HG02678 (cell line): Measurements from ENCODE around the gene CUL4A.

Source experiments
- ATAC-seq: cut with Tn5 transposase; IDR thresholded peaks from one replicate; pipeline ENCODE4 v1.9.1; 2021; ENCODE audit warnings: mild to moderate bottlenecking, moderate library complexity; ENCODE audit not compliant: unreplicated experiment

Gene CUL4A

DNA sequence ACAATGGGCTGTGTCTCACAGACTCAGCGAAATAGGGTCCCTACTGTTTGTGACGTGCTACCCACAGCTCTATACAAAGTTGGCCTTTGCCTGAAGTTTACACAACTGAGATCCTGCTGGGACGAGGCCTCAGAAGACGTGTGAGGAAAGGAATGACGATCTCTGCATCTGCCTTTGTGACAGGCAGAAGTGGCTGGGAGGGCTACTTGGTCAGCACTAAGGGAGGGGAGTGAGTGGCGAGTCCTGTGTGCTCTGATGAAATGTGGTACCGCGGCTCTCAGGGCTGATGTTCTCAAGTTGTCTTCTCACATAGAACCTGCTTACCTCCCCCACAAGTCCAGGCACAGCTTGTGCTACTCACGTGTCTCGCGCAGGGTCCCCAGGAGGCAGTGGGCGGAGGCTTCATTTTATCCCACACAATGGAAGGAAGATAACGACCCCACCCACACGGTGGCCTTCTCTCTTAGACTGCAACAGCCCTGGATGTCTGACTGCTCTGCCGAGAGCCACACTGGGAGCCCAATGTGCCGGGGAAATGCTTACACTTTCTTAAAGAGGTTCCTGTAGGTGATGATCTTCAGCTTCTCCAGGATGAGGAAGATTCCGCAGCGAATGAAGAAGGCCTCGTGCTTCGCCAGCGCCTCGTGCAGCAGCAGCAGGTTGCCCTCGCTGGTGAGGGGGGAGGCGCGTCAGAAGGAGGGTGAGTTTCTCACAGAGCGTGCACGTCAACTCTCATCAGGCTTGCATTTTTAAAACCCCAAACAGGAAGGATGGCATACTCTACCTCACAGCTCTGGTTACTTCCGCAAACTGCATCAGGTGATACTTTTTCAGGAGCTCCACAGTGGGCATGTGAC, 29.8 kb upstream of the CUL4A start:
- no peak for ATAC-seq

DNA sequence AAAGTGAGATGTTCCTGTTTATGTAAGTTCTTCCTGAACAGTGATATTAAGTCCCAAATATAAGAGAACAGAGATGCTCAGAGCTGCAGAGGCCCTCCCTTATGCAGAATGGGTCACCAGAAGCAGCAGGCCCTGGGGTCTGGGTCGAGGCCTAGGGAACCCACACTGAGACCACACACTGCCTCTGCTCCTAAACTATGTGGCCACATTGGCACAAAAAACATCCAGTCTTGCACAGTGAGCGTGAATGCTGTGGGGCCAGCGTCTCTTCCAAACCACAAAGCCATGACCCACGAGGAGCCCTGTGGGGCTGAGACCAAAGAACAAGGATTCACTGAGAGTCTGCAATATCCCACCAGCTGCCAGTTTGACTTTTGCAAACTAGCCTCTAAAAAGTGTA, 27.4 kb upstream of the CUL4A start:
- ATAC-seq, result no peak

DNA sequence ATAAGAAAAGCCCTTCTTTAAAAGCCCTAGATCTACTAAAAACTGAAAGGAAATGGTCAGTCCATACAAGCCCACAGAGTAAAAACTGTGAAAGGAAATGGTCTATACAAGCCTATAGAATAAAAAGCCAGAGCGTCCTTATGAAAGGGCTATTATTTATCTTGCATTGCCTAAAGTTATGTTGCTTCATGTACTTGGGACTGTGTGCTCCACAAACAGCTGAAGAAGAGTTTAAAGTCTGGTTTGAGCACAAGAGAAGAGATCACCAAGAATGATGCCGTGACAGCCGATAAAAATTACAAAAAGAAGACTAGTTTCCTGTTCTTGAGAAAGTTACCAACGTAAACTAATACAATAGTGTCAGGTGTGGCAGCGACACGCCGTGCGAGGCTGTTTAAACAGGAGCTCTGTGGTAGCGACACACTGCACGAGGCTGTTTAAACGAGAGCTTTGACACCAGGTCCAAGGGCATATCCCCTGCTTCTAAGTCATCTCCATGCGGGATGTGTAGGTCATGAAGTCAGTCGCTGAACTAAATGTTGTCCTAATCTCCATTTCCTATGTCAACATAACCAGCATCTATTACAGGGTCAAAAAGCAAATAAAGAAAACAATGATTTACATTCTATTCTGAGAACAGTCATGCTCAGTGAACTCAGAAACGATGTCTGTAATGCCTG, 25.8 kb upstream of the CUL4A start:
- no peak for ATAC-seq

DNA sequence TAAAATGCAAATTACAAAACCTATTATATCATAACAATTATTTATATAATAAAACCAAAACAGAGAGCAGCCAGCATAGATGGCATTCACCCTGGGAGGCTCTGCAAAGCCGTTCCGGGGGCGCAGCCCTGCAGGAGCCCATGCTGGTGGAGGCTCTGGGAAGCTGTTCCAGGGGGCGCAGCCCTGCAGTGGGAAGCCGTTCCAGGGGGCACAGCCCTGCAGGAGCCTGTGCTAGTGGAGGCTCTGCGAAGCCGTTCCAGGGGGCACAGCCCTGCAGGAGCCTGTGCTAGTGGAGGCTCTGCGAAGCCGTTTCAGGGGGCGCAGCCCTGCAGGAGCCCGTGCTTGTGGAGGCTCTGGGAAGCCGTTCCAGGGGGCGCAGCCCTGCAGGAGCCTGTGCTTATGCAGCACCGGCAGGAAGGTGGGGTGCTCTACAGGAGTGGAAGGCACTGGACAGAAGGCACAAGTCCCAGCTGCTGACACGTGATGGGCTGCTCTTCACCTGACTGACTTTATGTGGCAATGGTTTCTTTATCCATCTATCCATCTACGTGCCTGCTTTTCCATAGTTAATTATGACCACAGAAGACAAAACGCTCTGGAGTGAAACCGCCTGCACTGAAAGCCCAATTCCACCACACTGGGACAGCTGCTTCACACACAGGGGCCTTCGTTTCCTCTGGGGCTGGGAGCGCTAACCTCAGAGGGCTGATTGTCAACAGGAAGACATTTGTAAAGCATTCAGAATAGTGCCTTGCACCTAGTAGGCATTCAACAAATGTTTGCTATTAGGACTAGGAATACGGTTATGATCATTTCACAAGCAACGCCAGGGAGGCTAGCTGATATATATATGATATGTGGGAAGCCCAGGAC, 24.6 kb upstream of the CUL4A start:
- no peak for ATAC-seq

DNA sequence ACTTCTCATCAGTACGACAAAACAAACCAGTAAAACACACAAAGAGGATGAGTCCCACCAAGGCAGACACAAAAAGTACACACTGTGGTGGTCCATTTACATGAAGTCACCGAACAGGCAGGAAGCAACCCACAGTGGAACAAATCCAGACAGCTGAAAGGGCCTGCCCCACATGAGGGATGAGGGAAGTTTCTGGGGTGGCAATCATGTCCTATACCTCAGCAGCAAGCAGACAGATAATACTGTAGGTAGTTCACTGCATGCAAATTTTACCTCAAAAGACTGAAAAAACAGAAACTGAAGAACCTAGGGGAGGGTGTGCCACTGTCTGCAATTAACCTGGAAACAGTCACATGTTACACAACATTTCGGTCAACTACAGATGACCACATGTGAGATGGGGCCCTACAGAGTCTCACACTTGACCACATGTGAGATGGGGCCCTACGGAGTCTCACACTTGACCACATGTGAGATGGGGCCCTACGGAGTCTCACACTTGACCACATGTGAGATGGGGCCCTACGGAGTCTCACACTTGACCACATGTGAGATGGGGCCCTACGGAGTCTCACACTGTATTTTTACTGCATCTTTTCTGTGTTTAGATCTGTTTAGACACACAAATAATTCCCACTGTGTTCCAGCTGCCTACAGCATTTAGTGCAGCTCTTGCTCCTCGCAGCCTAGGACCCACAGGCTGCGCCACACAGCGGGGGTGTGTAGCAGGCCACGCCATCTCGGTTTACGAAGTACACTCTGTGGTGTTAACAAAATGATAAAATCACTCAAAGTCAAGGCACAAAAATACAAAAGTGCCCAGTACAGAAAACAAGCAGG, 23.1 kb upstream of the CUL4A start:
- peak; percentile 92 for ATAC-seq

DNA sequence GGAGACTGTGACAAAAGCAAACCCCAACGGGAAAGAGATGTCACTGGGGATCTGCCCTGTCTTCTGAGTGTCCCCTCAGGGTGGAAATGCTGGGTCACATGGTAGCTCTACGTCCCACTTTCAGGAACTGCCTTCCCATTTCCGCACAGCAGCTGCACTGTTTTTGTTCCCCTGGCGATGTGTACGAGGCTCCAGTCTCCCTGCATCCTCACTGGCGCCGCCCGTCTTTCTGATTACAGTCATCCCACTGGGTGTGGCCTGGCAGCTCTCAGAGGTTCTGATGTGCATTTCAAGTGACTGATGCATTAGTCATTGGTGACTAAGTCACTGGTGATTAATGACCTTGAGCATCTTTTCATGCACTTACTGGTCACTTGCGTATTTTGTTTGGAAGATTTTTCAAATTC, 22.1 kb upstream of the CUL4A start:
- ATAC-seq, result no peak

DNA sequence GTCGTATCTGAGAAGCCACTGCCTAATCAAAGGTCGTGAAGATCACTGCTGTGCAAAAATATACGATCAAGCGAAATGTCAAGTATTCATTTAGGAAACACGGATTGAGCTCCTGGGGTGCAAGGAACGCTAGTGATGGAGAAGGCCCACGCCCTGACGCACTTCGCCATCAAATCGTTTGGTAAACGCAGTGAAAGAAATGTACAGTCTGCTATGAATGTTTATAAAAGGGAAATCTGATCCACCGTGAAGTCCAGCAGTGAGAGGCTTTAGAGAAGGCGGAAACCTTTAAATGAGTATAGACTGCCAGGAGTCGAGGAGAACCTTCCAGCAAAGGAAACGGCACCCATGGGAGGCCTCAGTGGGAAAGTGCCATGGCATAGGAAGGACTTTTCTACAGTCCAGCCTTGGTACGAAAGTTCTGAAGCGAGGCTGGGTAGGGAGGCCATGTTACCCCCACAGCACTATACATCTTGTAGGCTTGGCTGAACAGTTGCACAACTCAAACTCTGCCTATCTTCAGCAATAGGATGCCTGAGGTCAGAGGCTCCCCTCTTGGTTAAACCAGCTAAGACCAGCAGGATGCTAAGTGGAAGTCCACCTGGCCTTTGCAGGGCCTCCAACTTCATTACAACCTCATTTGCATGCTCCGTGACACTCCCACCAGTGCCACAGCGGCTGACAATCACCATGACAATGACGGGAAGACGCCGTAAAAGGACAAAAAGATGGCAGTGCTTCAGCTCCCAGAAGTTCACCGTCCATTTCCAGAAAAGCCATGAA, 21.3 kb upstream of the CUL4A start:
- ATAC-seq, result no peak

DNA sequence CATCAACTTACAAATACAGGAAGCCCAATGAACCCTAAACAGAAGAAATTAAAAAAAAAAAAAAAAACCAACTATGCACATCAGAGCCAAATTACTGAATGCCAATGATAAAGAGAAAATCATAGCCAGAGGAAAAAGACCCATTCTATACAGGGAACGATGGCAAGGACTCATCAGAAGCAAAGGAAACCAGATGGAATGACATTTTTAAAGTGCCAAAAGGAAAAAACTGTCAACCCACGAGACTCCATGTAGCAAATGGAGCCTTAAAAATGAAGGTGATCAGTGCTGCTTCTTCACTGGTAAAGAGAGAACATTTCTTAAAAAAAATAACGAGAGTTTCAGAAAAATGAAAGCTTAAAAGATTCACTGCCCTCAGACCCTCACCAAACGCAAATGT, 19.2 kb upstream of the CUL4A start:
- ATAC-seq, result no peak

DNA sequence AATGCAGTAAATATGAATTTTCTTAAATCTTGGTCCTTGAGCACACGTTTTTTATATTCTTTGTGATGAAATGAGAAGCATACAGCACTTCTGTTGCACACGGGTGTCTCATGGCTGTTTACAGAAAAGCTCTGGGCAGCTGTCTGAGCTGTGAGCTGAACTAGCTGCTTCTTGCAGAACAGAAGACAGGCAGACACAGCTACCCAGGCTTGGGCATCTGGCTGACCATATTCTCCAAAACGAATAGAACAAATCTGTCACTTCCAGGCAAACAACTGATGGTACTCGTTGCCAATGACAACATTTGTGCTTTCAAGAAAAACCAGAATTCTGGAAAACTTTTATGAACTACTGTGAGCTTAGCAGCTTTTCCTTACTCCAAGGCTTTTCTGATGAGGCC, 17.1 kb upstream of the CUL4A start:
- ATAC-seq, result no peak

DNA sequence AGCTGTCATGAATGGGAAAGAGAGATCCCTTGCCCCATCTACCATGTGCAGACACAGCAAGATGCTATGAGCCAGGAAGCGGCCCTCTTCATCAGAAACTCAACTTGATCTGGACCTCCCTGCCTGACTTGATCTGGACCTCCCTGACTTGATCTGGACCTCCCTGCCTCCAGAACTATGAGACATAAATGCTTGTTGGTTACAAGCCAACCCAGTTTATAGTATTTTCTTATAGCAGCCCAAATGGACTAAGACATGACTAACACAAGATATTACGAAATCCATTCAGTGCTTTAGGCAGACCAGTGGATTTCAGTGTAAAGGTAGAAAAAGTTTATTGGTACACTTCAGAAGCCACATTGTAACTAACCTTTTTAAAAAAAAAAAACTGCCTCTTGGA, 16.5 kb upstream of the CUL4A start:
- ATAC-seq, result no peak

DNA sequence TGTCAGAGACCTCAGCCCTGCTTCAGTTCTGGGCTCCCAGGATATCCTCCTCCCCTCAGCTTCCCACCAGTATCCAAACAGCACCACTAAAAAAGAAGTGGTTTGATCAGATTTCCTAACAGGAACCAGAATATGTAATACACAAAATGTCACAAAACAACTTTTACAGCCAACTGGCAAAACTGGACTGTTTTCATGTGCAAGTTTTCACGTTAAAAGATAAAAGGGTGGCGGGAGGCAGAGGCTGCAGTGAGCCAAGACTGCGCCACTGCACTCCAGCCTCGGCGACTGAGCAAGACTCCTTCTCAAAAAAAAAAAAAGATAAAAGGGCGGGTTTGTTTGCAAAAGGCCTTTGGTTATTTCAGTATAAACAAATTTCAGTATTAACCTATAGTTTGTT, 14.1 kb upstream of the CUL4A start:
- ATAC-seq, result no peak

DNA sequence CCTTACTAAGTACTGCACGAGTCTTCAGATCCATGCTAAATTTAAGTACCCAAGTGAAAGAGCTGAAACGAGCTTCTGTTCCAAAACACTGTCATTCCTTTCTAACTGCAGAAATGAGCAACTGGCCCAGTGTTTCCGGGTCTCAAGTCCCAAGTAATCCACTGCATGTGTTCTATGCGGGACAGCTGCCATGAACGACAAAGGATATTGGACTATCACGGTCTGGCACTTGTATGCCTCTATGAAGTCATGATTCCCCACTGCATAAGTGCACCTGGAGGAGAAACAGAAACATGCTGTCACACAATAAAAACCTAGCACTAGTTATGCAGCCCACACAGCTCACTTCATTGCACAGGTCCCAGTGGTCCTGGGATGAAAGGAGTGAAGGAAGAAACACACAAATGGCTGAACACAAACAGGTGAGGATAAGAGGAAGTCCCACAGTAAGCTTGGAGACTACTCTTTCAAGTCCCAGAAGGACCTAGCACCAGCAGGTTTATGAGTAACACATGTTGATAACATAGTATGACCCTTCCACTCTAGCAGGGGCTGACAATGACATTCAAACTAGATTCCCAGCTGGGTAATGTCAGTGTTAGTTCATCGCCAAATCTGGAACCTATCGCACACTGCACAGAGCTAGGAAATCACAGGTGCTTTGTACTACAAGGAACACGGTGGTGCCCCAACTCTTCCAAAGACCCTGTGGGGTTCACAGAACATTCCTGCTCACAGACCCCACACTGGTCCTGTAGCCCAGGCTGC, 12.3 kb upstream of the CUL4A start:
- ATAC-seq, result no peak

DNA sequence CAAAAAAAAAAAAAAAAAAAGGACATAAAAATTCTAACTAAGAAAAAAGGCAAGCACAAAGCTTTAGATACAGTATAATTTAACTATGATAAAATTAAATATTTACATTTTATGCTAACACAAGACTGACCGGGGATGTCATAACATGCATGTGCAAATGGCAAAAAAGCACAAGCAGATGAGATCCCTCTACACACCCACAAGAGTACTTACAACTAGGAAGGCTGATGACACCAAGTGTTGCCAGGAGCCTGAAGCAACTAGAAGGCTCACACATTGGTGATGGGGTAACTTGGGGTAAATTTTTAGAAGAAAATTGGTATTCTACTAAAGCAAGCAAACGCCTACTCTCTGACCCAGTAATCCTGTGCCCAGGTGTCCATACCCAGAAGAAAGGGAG, 7.6 kb upstream of the CUL4A start:
- ATAC-seq, result no peak

DNA sequence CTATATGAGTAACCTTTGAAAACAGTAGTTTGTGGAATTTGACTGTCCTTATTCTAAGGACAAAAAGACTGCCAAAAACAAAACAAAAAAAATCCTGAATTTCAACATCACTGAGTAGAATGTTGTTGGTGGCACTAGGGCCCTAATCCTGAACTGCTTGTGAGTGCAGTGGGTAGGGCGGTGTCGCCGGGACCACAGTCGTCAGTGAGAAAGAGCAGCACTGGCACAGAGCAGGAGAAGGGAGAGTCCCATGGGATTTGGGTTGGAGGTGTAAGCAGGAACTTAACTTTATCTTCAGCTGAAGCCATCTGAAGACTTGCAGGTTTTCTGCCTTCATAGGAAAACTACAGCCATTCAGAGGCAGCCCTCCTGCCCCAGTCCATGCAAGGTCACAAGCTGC, 6.5 kb upstream of the CUL4A start:
- no peak for ATAC-seq

DNA sequence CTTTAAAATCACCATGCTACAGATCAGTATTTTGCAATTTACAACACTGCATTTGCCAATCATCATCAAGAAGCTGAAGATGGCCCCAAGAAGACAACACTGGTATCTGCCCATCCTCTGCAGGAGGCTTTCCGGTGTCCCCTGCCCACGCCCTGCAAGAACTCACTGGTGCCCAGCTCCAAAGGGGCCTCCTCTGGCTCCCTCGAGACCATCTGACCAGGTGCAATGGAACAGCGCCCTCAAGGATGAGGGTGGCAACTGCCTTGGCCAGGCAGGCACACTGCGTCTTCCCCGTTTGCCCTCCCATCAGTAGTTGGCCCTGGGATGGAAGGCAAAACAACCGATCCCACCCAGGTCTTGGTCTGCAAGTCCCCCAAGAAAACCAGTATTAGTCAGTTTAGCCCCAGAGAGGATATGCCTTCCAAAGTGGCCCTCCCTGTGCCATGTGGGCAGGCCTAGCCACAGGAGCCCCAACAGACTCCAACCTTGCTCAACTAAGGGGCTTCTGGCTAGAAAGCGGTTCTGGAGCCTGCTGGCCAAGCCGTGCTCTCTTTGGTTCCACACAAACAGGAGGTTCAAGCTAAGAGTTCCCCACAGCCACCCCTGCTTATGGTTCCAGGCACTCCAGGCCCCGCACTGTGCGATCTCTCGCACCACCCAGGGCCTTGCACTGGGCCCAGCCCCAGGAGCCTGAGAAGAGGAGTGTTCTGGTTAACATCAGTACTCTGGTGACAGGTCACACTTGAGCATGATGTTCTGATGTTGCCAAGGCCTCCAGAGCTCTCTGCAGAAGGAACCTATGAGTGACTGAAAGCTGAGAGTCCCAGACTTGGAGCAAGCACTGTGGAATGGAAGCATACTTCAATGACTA, 5.7 kb upstream of the CUL4A start:
- no peak for ATAC-seq

DNA sequence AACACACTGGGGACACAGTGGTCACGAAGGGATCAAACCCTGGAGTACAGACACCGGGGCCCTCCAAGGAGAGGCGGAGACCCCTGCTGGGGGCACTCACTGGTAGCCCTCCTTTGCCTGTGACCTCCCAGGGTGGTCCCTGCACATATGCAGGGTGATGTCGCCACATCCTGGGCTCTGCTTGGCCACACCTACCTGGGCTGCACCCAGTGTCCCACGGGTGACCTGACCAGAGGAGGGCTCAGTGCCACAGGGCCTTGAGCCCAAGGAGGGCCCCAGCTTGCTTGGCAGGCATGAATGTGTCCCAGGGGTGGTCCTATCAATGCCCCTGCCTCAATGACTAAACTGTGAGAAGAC, 5.1 kb upstream of the CUL4A start:
- ATAC-seq, result no peak

DNA sequence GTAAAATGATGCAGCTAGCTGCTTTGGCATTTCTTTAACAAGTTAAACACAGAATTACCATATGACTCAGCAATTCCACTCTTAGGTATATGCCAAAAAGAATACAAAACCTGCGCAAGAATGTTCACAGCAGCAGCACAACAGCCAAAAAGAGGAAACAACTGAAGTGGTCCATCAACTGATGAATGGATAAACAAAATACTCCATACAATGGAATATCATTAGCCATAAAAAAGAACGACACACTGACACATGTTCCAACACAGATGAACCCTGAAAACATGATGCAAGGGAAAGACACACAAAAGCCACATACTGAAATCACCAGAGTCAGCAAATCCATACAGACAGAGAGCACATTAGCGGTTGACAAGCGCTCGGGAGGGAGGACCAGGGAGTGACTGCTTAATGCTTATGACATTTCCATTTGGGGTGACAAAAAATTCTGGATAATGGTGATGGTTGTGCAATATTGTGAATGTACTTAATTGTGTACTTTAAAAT, 3.9 kb upstream of the CUL4A start:
- no peak for ATAC-seq

DNA sequence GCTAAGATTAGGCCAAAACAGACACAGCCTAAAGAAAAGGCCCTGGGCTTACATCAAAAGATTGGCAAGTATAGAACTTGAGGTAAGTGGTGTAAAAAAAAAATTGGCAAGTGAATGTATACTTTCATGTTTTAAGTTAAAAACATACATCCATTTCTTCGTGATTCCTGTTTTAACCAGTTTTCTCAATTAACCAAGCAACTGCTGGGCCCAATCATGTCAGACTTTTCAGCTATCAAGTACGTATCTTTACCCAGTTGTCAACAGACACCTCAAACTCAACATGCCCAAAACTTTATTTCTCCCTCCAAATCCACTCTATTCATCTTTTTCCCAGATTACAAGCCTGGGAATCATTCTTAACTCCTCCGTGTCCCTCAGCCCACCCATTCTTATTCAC, 2.0 kb upstream of the CUL4A start:
- no peak for ATAC-seq
